NCI-H2196 treated with DMSO at 0.1 percent for 48 hours (cell line): ENCODE data around the gene IGLON5.

Experiments used
- DNase-seq: peaks from one replicate; lab custom pipeline; 2025; ENCODE audit not compliant: unreplicated experiment; lab: John Stamatoyannopoulos, UW

IGLON5 gene

DNA sequence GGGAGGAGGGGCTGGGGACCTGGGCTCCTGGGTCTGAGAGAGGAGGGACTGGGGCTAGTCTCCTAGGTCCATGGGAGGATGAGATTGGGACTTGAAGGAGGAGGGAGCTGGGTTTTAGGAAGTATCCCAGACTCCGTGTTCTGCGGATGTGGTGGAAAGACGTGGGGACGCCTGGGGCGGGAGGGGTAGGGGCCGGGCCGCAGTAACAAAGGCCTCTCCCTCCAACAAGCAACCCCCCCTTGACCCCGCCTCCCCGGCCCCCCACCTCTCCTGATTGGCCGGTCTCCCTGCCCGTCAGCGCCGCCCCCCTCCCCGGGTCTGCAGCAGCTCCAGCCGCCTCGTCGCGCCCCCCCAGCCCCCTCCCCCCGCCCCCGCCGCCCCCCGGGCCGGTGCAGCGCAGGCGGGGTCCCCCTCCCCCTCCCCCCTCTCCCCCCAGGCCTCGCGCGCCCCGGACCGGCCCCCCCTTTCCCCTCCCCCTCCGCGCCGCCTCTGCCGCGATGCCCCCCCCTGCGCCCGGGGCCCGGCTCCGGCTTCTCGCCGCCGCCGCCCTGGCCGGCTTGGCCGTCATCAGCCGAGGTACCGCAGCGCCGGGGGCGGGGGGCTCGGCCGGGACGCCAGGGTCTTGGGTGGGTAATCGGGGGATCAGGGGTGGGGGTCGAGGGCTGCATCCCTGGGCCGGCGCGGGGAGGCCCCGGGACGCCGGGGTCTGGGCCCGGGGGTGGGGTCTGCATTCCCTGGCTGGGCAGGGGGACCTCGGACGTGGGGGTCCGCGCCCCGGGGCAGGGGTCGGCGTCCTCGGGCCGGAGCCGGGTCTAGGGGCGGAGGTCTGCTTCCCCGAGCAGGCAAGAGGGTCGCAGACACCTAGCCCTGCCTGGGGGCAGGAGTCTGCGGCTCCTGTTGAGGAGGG is at the start of gene IGLON5:
Gene IGLON5 (plus strand): TSS at position 294 of the 907 bp plus-strand sequence. CDS start 204 bp downstream, at position 498.
- no peak for DNase-seq

DNA sequence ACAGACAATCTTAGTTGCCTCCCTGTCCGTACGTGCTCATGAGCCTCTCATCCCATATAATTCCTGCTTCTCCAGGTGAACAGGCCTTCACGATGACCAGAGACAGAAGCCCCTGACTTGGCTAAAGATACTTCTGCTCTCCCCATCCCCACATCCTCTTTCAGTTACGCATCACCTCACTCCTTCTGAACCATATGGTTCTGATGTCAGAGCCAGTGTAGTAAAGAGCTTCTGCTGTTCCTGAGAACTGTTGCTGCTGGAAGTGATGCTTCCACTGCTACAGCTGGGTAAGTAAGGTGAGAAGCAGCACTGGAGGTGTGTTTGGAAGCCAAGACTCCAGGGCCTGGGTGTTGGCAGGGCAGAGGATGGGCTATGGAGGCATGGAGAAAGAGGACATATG is 47.6 kb upstream of the IGLON5 start:
- no peak for DNase-seq

DNA sequence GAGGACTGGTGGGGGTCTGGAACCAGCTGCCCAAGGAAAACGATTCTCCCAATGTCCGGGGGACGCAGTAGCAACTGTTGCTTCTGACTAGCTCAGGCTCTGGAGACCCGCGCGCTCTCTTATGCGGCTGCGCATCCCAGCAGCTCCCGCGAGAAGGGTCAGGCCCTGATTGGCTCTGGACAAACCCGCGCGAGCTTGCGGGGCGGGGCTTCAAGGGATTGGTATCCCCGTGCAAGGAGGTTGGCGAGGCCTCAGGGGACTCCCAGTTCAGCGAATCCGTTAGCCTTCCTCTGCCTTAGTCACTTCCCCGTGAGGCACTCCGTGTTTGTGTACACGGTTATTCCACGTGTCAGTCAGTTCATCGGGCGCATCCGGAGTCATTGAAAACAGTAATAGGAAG is 40.4 kb upstream of the IGLON5 start:
- no peak for DNase-seq

DNA sequence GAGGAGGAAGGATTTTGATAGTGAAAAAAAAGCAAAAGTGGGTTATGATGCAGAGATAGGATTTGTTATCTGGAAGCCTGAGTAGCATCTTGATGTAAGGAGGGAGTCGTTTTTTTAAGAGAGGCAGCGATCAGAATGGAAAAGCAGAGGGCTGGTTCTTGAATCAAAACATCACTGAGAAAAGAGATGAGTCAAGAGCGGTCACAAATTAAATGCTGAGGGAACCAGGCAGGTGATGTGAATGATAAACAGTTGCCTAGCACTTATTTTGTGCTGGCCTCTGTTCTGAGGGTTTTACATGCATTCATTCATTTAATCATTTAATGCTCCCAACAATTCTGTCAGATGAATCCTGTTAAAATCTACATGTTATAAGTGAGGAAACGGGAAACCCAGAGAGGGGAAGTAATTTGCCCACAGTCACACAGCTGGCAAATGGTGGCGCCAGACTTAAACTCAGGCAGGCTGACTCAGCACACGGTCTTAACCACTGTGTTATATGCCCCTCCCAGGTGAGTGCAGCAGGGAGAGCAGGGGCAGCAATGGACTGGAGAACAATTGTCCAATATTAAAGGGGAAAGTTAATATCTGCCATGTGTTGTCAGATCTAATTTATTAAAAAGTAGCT is 39.1 kb upstream of the IGLON5 start:
- DNase-seq: no peak

DNA sequence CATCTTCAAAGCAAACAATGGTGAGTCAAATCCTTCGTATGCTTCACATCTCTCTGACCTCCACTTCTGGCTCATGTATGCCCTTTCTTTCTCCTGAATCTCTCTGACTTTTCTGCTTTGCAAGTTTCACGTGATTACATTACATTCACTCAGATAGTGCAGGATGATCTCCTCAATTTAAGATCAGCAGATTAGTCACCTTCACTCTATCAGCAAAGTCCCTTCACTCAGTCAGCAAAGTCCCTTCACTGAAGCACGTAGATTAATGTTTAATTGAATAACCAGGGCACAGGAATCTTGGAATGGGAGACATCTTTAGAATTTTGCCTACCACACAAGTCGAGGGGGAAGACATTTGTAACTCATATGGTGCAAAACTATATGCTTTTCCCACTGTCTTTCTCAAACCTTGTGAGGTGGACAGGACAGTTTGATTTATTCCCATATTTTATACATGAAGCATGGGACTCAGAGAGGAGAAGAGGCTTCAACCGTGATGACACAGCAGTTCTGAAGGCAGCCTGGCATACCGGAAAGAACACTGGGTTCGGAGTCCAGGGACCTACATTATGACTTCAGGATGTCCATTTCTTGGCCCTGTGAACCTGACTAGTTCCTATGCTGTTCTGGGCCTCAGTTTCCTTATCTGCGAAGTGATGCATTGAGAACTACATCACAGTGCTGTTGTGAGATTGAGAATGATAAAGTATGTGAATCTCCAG is 37.2 kb upstream of the IGLON5 start:
- DNase-seq: no peak

DNA sequence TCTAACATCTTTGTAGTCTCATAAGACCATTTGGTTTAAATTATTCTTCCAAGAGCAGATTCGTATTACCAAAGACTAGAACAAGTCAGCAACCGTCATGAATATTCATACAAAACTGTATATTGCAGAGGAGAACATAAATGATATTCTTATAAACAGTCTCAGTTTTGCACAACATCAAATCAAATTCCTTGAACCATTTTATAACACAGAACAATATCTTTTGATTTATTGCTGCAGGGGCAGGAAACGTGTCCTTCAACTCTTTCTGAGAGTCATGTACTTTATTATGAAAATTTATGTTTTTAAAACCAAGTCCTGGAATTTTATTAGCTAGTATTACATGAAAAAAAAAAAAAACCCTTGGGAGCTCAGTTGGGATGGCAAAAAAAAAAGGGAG is 34.3 kb upstream of the IGLON5 start:
- DNase-seq: no peak

DNA sequence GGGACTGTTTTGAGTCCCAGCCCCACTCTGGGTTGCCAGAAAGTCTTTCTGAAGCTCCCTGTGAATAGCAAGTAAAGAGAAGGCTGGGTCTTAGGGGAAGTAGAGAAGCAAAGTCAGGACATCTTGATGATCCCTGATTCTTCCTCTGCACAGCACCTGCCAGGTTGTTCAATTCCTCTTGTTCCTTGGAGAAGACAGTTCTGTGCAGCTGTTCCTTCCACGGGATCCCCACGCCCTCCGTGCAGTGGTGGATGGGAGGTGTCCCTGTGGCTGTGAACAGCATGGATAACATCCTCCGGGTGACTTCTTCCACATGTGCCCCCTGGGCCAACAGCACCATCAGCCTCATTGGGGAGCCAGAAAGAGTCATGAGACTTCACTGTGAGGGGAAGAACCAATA is 29.1 kb upstream of the IGLON5 start:
- DNase-seq: no peak

DNA sequence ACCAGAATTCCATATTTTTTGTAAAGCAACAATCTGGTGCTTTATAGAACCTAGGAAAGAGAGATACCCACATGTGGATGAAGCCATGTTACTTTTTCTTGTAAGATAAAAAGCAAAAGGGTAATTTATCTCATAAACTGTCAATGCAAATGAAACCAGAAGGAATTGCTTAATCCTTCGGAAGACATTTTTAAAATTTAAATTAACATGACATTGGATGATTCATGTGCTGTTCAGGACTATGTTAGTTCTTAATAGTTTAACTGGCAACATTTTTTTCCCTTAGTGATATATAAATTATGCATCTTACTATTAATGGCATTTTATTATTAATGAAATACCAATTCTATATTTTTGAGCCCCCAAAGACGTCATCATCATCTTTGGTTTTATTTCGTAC is 25.8 kb upstream of the IGLON5 start:
- DNase-seq: no peak

DNA sequence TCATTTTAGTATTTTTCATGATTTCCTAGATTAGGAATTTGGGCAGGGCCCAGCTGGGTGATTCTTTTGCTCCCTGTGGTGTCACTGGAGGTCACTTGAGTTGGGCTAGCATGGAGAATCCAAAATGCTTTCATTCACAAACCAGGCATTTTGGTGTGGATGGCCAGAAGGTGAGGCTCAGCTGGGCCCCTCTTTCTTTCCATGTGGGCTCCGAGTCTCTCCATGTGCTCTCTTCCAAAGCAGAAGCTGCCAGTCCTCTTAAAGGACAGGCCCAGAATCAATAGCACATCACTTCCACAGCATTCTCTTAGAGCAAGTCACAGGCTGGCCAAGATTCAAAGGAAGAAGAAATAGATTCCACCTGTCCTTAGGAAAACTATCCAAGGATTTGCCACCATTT is 21.8 kb upstream of the IGLON5 start:
- DNase-seq: no peak

DNA sequence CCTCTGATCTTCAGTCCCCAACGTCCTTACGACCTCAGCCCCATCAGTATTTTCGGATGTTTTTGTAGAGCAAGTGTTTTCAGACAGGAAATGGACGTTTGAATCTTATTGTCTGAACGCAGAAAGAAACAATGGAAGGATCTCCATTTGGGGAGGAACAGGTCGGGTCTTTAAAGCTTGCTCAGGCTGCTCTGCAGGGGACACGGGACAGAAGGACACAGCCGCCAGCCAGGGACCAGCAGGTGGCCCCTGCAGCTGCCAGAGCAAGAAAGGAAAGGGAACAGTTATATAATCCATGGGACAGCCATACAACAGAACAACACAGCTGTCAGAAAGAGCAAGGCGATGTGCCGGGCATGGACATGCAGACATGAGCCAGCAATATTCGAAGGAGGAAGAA is 18.5 kb upstream of the IGLON5 start:
- DNase-seq: no peak

DNA sequence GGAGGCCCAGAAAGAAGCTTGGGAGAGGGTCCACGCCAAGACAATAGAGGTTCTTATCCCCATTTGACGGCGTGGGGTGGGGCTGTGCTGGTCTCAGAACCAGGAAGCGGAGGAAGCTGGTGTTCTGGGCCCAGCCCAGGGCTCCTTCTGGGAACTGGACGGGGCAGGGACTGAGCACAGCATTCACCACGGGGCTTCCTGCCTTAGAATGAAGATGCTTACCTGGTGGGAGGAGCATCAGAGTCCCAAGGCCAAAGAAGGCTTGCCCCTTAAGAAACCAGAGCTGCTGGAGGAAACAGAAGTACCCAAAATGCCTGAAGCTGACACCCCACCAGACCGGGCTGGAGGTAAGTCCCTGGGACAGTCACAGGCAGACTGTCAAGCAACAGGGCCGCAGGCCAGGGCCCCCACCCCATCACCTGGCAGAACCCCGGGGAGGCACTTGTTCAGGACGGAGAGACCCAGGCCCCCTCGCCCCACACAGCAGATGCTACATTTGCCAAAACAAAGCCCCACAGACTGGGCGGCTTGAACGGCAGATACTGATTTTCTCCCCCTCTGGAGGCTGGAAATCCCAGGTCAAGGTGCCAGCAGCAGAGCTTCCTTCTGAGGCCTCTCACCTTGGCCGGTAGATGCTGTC is 17.8 kb upstream of the IGLON5 start:
- DNase-seq: no peak

DNA sequence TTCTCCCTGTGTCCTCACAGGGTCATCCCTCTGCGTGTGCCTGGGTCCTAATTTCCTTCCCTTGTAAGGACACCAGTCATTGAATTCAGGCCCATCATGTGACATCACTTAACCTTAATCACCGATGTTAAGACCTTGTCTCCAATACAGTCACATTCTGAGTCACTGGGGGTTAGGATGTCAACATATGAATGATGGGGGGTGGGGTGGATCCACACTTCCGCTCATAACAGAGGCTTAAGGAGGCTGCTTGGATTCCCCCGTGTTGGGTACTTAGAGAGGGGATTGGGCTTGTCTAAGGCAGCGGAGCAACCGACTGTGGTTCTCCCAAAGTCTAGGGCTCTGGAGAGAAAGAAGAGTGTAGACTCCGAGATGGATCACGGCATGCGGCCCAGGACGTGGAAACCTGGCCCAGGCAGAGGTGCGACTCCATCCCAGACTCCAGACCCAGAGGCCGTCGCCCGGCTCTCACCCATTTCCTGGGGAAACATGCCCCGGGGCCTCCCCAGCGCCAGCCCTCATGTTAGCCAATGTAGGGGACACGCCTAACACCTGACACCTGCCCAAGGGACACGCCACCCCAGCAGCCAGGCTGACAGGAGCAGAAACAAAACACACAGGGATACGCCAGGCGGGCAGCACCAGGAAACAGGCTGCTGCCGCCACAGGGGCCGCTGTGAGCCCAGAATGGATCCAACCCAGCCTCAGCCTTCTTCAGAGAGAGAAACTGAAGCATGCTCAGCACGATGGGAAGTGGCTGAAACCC is 17.1 kb upstream of the IGLON5 start:
- no peak for DNase-seq

DNA sequence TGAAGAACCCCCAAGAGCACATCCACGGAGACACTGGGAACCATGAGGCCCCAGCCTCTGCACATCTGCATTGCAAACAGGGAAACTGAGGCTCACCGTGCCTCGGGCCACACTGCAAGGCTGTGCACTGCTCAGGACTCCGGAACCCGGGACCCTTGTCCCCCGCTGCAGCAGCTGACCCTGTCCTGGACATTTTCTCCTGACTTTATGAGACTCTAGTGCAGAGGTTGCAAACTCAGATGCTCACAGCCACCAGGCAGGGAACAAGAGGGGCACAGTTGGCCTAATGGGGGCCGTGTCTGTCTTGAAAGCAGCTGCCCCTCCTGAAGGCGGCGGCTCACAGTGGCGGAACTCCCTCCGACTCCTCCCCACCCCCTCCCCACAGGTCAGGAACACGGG is 16.5 kb upstream of the IGLON5 start:
- no peak for DNase-seq

DNA sequence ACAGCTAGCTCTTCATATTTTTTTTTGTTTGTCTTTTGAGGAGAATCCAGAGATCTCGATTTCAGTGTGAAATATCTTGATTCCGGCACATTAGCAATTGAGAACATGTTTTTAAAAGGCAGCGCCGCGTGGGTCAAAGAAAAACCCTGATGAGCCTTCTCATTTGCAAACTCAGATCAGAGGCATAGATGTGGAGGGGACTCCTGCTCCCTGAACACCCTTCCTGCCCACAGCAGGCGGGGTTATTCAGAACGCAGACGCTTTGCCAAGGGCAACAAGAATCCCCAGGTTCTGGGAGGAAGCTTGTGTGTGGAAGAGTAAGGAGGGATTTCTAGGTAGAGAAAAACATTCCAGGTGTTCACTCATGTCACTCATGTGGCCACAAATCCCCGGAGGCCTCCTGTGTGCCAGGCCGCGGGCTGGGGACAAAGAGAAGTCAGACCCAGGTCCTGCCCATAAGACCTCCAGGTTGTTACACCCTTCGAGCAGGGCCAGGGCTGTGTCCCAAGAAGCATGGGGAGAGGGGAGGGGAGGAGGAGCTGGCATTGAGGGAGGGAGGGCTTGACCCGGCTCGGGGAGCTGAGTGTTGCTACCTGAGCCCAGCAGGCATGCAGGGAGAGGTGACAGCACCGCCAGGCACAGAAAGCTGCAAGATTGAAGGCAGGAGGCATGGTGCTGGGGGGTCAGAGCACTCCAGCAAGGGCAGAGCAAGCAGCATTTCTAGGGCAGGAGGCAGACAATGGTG is 15.9 kb upstream of the IGLON5 start:
- DNase-seq: no peak

DNA sequence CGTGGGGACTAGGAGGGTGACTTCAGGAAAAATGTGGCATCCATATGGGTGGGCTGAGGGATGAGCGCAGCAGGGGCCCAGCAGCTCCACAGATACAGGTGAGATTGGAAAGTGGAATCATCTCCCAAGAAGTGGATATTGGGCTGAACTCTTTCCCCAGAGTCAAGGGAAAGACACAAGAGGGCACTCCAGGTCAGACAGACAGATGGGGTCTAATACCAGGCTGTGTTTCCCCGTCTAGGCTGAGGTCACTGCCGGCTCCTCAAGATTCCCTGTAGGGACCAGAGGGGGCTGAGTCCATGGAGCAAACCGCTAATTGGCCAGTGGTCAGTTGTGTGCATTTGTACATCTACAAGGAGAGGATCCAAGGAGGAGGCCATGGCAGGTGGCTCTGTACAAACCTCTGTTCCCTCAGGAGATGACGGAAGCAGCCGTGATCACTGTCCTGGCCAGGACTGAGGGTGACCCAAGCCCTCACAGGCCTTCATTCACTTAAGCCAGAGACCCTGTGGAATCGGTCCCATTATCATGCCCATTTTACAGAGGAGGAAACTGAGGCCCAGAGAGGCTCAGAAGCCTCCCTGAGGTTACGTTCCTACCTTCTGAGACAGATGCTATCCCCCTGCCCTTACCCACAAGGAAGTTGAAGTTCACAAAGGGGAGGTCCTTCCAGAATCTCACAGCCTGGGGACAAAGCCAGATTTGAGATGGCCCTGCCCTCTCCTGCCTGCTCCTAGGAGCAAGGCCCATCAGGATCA is 14.9 kb upstream of the IGLON5 start:
- DNase-seq: no peak

DNA sequence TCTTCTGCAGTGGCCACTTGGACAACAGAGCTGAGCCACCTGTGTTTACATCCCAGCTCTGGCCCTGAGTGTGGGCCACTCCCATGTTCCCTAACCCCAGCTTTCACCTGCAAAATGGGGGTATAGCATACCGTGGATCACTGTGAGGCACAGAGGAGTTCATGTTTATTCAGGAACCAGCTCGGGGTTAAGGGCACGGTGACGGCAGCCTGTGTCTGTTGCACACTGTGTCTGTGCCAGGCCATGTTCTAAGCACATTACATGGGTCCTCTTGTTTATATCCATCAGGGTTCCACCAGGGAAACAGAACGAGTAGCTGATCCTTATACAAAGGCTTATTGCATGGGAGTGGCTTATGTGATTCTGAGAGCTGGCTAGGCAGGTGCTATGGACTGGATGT is 14.0 kb upstream of the IGLON5 start:
- DNase-seq: no peak

DNA sequence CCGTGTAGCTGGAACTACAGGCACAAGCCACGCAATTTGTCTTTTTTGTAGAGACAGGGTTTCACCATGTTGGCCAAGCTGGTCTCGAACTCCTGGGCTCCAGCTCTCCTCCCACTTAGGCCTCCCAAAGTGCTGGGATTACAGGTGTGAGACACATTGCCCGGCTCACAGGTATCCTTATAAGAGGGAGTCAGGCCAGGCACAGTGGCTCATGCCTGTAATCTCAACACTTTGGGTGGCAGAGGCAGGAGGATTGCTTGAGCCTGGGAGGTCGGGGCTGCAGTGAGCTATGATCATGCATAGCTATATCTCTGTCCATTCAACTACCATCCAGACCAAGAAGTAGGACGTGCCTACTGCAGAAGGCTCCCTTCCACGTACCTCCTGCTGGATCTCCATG is 10.2 kb upstream of the IGLON5 start:
- no peak for DNase-seq

DNA sequence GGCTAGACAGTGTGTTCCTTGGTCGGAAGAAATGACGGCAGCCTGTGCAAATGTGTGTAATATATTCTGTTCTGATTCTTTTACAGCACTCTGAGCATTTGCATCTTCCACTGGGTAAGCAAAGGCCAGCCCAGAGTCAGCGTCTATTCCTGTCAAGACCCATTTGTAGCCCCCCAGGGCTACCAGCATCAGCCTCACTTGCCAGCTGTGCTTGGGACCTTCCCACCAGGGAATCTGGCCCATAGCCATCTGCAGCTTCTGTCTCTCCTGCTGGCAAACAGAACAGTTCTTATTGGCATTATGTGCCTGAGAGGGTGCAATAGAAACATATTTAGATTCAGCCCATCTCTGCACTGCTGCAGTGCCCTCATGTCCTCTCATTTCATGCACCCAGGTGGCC is 6.0 kb upstream of the IGLON5 start:
- no peak for DNase-seq

DNA sequence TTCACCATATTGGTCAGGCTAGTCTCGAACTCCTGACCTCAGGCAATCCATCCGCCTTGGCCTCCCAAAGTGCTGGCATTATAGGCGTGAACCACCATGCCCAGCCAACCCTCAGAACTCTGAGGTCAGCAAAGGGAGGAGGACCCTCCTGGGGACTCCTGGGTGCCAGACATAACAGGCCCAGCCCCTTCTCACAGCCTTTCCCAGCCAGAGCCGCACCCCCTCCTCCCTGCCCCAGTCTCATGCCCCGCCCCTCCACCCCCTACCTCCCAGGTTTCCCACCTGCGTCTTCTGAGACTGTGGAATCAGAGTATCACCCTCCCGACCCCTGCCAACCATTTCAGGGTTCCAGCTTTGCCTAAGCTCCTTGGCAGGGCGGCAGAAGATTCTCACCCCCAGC is 5.2 kb downstream of the IGLON5 start:
- DNase-seq: no peak
